ENCODE measurements around the gene SRD5A1. TPM values are rescaled to one million over a fixed set of nuclear protein-coding genes. Genes with fewer than 3 reads are reported as not detected.

Gene SRD5A1
- total RNA-seq, 1 experiment from 2014 or later = 29.9 TPM

DNA sequence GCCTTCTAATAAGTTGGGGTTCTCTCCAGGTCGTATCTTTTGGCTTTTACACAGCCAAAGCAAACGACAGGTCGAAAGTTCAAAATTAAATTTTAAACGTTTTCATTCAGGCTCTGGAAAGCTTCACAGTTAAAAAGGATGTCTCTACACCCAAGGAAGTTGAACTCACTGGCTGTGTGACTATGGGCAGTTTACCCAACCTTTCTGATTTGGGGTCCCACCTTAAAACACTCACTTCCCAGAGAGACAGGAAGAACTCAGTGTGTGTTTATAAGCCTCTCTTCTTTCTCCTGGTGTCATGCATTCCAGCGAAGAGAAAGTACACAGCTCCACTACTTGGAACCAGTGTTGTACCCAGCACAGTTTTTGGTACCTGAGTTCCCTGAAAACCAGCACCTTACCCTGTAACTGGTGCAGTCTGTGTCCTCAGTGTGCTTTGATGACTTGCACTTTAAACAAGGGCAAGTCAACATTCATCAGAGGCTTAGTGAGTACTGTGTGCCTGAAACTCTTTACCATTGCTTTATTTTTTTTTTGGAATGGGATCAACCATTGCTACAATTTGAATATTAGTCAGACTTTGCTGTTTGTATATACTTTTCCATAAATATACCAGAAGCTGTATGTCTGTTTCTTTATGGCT lies 1.7 kb downstream of the SRD5A1 start:
- H3K56ac ChIP-seq (ENCODE audit: insufficient read length, low read depth, low read length) = no peak overlapping the region
- no peak overlapping the region for H2BK120ac ChIP-seq (ENCODE audit: low read depth, low read length, poor library complexity, severe bottlenecking)
- H3K23ac ChIP-seq (ENCODE audit: insufficient read length, low read depth, low read length) = no peak overlapping the region
- no peak overlapping the region for H2BK12ac ChIP-seq (ENCODE audit: insufficient read length, low read depth, low read length)
- no peak overlapping the region for H2BK20ac ChIP-seq (ENCODE audit: low read depth, low read length, poor library complexity, severe bottlenecking)
- no peaks in the 10 kb centered on the region for H3K9me3 Mint-ChIP-seq
- H2BK15ac ChIP-seq (ENCODE audit: low read depth, low read length) = no peak overlapping the region
- H3K4me1 Mint-ChIP-seq = peaks cover 21 to 29% of the 10 kb centered on the region in 2 experiments
- WGBS (ENCODE audit: extremely low coverage, insufficient read length, low lambda C conversion rate) = no CpG with 5 or more reads among the region's 5 CpGs
- H3K18ac ChIP-seq (ENCODE audit: insufficient read length, low read depth, low read length) = no peak overlapping the region
- H3K4me1 ChIP-seq (ENCODE audit: insufficient read depth, low read length) = no peaks in the 10 kb centered on the region
- H3K14ac ChIP-seq (ENCODE audit: insufficient read depth, low read length) = no peak overlapping the region
- H2AFZ ChIP-seq (ENCODE audit: low read length) = no peak overlapping the region
- H2AK5ac ChIP-seq (ENCODE audit: insufficient read length, low read length) = no peak overlapping the region
- no peaks in the 10 kb centered on the region for H3K9me3 ChIP-seq (ENCODE audit: control insufficient read depth, low read depth, low read length)
- H3K4me2 ChIP-seq (ENCODE audit: insufficient read depth, insufficient read length, low read length) = peak overlapping the region; percentile 96
- peaks cover 19 to 26% (median 21%) of the 10 kb centered on the region in 3 experiments; a peak in 6 of 7 replicates for H3K36me3 Mint-ChIP-seq (ENCODE audit: insufficient read depth in 1 of 3, low read depth in 3 of 3)
- H4K91ac ChIP-seq (ENCODE audit: insufficient read length, low read depth, low read length) = no peak overlapping the region
- no peaks in the 10 kb centered on the region for H3K27me3 ChIP-seq (ENCODE audit: insufficient read depth, low read length)
- H3K4me3 Mint-ChIP-seq = peak overlapping the region; percentile 95 to 99
- DNase-seq = no peak
- no peaks in the 10 kb centered on the region for H4K20me1 ChIP-seq (ENCODE audit: control insufficient read depth, insufficient read depth, insufficient read length)
- TF ChIP-seq CTCF (conservative IDR thresholded peaks at IDR 0.05) = no peak
- H4K8ac ChIP-seq (replicated peaks; ENCODE audit: insufficient read length, low read depth, low read length) = no peak overlapping the region
- no peak overlapping the region for H4K5ac ChIP-seq (ENCODE audit: insufficient read length, low read depth, low read length)
- H3K27me3 Mint-ChIP-seq (ENCODE audit: low read depth) = no peaks in the 10 kb centered on the region; the same call in 1 of the 2 replicates
- H3K23me2 ChIP-seq (ENCODE audit: insufficient read length, low read depth, low read length, poor library complexity, severe bottlenecking) = peaks cover 3% of the 10 kb centered on the region
- H3K27ac ChIP-seq (ENCODE audit: insufficient read length, low read depth, low read length) = no peak overlapping the region
- H2BK5ac ChIP-seq (ENCODE audit: insufficient read length, low read length) = no peak overlapping the region
- H3K9ac ChIP-seq (ENCODE audit: extremely low read depth, insufficient read length, low read length) = no peak overlapping the region
- no peak overlapping the region for H3T11ph ChIP-seq (ENCODE audit: low read length)
- peaks cover 16% of the 10 kb centered on the region; the same call in 1 of the 2 replicates for H3K79me2 ChIP-seq (ENCODE audit: insufficient read depth, low read length)
- H3K4ac ChIP-seq (ENCODE audit: low read depth, low read length) = no peak overlapping the region
- H3K27ac Mint-ChIP-seq = no peak overlapping the region
- no peaks in the 10 kb centered on the region for H3K79me1 ChIP-seq (ENCODE audit: insufficient read depth, low read depth, low read length, poor library complexity, severe bottlenecking)

Measured in H9 (cell line).